ENCODE measurements around the gene DUSP22.

DUSP22 gene

DNA sequence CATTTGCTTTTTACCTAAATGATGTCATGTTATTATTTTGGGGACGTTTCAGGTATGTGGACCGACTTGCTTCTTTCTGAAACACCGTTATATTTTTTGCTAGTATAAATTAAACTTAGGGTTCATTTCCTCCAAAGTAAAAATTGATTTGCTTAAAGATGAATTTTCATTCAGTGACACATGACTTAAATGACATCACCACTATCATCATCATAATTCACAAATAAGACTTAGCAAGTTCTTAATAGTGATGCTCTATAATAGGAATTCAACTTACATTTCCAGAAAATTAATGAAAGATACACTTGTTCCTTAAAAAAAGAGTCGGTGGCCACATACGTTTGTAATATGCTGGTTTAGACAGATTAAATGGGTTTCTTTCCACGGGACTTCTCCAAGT is 108.5 kb downstream of the DUSP22 start:
- no peak for DNase-seq

All from stimulated activated naive CD4-positive, alpha-beta T cell treated with Interleukin-2 at 50 U/mL for 16 hours (primary cell).